Measurements from ENCODE around the gene MYO9B. TPM values are rescaled to one million over a fixed set of nuclear protein-coding genes. Genes with fewer than 3 reads are reported as not detected.

MYO9B gene
- total RNA-seq, 1 donor from 2014 or later, result 30.7 TPM

GRCh38 chr19:17165715-17166114 lies 90.1 kb downstream of the MYO9B start:
- Histone ChIP-seq H3K36me3 (peaks cover 91% of the 10 kb centered on the region), H3K27me3 (ENCODE audit: low read depth) (no peaks in the 10 kb centered on the region), H3K4me1 (no peaks in the 10 kb centered on the region), H3K4me3 (no peak overlapping the region), H3K27ac (replicated peaks) (no peak overlapping the region), H3K9me3 (replicated peaks) (peaks cover 5% of the 10 kb centered on the region)
- intact Hi-C loops (cut with micrococcal nuclease), result no loop called here
- no peak for DNase-seq
- TF ChIP-seq, protein P1, sequence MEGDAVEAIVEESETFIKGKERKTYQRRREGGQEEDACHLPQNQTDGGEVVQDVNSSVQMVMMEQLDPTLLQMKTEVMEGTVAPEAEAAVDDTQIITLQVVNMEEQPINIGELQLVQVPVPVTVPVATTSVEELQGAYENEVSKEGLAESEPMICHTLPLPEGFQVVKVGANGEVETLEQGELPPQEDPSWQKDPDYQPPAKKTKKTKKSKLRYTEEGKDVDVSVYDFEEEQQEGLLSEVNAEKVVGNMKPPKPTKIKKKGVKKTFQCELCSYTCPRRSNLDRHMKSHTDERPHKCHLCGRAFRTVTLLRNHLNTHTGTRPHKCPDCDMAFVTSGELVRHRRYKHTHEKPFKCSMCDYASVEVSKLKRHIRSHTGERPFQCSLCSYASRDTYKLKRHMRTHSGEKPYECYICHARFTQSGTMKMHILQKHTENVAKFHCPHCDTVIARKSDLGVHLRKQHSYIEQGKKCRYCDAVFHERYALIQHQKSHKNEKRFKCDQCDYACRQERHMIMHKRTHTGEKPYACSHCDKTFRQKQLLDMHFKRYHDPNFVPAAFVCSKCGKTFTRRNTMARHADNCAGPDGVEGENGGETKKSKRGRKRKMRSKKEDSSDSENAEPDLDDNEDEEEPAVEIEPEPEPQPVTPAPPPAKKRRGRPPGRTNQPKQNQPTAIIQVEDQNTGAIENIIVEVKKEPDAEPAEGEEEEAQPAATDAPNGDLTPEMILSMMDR (IDR thresholded peaks at IDR 0.05; ENCODE audit: borderline replicate concordance), result no peak

GRCh38 chr19:17170538-17171297 lies 95.1 kb downstream of the MYO9B start:
- H3K36me3 ChIP-seq, result peaks cover 90% of the 10 kb centered on the region
- no peak overlapping the region for H3K27ac ChIP-seq (replicated peaks)
- no peak for DNase-seq
- H3K9me3 ChIP-seq (replicated peaks), result no peaks in the 10 kb centered on the region
- no peak overlapping the region for H3K4me3 ChIP-seq
- H3K27me3 ChIP-seq (ENCODE audit: low read depth), result no peaks in the 10 kb centered on the region
- intact Hi-C loops (cut with micrococcal nuclease), result no loop called here
- TF ChIP-seq, protein P1 (IDR thresholded peaks at IDR 0.05; ENCODE audit: borderline replicate concordance), result no peak
- no peaks in the 10 kb centered on the region for H3K4me1 ChIP-seq

- no peaks in the 10 kb centered on the region for H3K9me3 ChIP-seq (replicated peaks)
- H3K27me3 ChIP-seq (ENCODE audit: low read depth), result no peaks in the 10 kb centered on the region
- H3K36me3 ChIP-seq, result peaks cover 90% of the 10 kb centered on the region
- H3K27ac ChIP-seq (replicated peaks), result no peak overlapping the region
- TF ChIP-seq, protein P1 (IDR thresholded peaks at IDR 0.05; ENCODE audit: borderline replicate concordance), result no peak
- no peak for DNase-seq
- no peaks in the 10 kb centered on the region for H3K4me1 ChIP-seq
- intact Hi-C loops (cut with micrococcal nuclease), result no loop called here
- no peak overlapping the region for H3K4me3 ChIP-seq
These were observed 96.3 kb downstream of the MYO9B start for GRCh38 chr19:17171874-17172273.

- no peaks in the 10 kb centered on the region for H3K9me3 ChIP-seq (replicated peaks)
- peaks cover 94% of the 10 kb centered on the region for H3K36me3 ChIP-seq
- intact Hi-C loops (cut with micrococcal nuclease), result no loop called here
- no peak overlapping the region for H3K4me3 ChIP-seq
- DNase-seq, result no peak
- TF ChIP-seq, protein P1 (IDR thresholded peaks at IDR 0.05; ENCODE audit: borderline replicate concordance), result no peak
- H3K4me1 ChIP-seq, result no peaks in the 10 kb centered on the region
- no peak overlapping the region for H3K27ac ChIP-seq (replicated peaks)
- H3K27me3 ChIP-seq (ENCODE audit: low read depth), result no peaks in the 10 kb centered on the region
These were observed 97.2 kb downstream of the MYO9B start for GRCh38 chr19:17172624-17173345.

- intact Hi-C loops (cut with micrococcal nuclease), result no loop called here
- TF ChIP-seq, protein P1 (IDR thresholded peaks at IDR 0.05; ENCODE audit: borderline replicate concordance), result no peak
- no peak overlapping the region for H3K27ac ChIP-seq (replicated peaks)
- H3K4me3 ChIP-seq, result no peak overlapping the region
- no peaks in the 10 kb centered on the region for H3K27me3 ChIP-seq (ENCODE audit: low read depth)
- H3K36me3 ChIP-seq, result peaks cover 77% of the 10 kb centered on the region
- H3K9me3 ChIP-seq (replicated peaks), result no peaks in the 10 kb centered on the region
- no peaks in the 10 kb centered on the region for H3K4me1 ChIP-seq
- no peak for DNase-seq
These were observed 102.7 kb downstream of the MYO9B start for GRCh38 chr19:17178291-17178690.
